ENCODE data around the gene IGF2R. TPM values are rescaled to one million over a fixed set of nuclear protein-coding genes. Genes with fewer than 3 reads are reported as not detected.

The IGF2R gene
- total and polyA plus RNA-seq, 2 of the 13 experiments (the other 11 are each of a cell fraction or from before 2014, with no cell fraction given), result 38.3 to 70.0 TPM

- 92% methylated on average over 8 of the region's 8 CpGs for WGBS (ENCODE audit: low lambda C conversion rate)
- DNase-seq (ENCODE audit: low spot score) (no peak), ATAC-seq (no peak), FAIRE-seq (no peak)
- H3K4me1 ChIP-seq (ENCODE audit: insufficient read depth, low read length), result peaks cover 56% of the 10 kb centered on the region
- ChIA-PET CTCF (ENCODE audit: low intra/inter-chr PET ratio, low total read pairs) (no interaction called here), POLR2A (no interaction called here)
- H3K27ac ChIP-seq (ENCODE audit: extremely low read length, insufficient read depth, low read length), result peak within 1 kb of the TSS; percentile 39
- no TSS peak for BruUV-seq (replicated peaks)
- H3K79me2 ChIP-seq (ENCODE audit: insufficient read depth, low read length), result no peaks in the 10 kb centered on the region
- no peak within 1 kb of the TSS for H3K9ac ChIP-seq (ENCODE audit: insufficient read depth, low read depth, low read length)
- H2AFZ ChIP-seq (ENCODE audit: low read length), result no peak within 1 kb of the TSS
- no peak within 1 kb of the TSS for H3K4me2 ChIP-seq (ENCODE audit: low read depth, low read length)
- no peak within 1 kb of the TSS for H3K4me3 ChIP-seq (replicated peaks in 1 of 3; ENCODE audit: insufficient read depth in 1 of 3, low read depth in 2 of 3, low read length in 3 of 3)
- no peaks in the 10 kb centered on the region for H3K27me3 ChIP-seq (ENCODE audit: control insufficient read depth in 1 of 2, insufficient read depth in 2 of 2, low read length in 2 of 2)
- H3K36me3 ChIP-seq (replicated peaks in 1 of 2; ENCODE audit: control insufficient read depth in 1 of 2, insufficient read depth in 2 of 2, low read length in 2 of 2), result no peaks in the 10 kb centered on the region
- intact Hi-C loops (cut with micrococcal nuclease; ENCODE audit: unreplicated experiment), result no loop called here
- H3K9me3 ChIP-seq (ENCODE audit: low read length), result no peaks in the 10 kb centered on the region
- no peaks in the 10 kb centered on the region for H4K20me1 ChIP-seq (ENCODE audit: insufficient read depth, low read length)
- in situ Hi-C loops (cut with HindIII; ENCODE audit: extremely low pct_ligation_motif_present, low pct_unique_long_range_greater_than_20kb), result no loop called here
- TF ChIP-seq ZNF879 (CRISPR knock-in tag; IDR thresholded peaks at IDR 0.05), result no peak
- no peak for TF ChIP-seq ZNF496 (CRISPR knock-in tag; IDR thresholded peaks at IDR 0.05; ENCODE audit: insufficient replicate concordance)
- TF ChIP-seq MXI1 (IDR thresholded peaks at IDR 0.05; ENCODE audit: borderline replicate concordance, low read depth, low read length), result no peak
- no peak for TF ChIP-seq SCMH1 (CRISPR knock-in tag; IDR thresholded peaks at IDR 0.05; ENCODE audit: borderline replicate concordance)
- no peak for TF ChIP-seq AKNA (CRISPR knock-in tag; IDR thresholded peaks at IDR 0.05; ENCODE audit: borderline replicate concordance)
- TF ChIP-seq ZNF746 (CRISPR knock-in tag; IDR thresholded peaks at IDR 0.05), result no peak
- TF ChIP-seq ZFP37 (CRISPR knock-in tag; IDR thresholded peaks at IDR 0.05; ENCODE audit: borderline replicate concordance), result no peak
- TF ChIP-seq MAFF (IDR thresholded peaks at IDR 0.05; ENCODE audit: low read depth, low read length), result no peak
- no peak for TF ChIP-seq NCOR1 (IDR thresholded peaks at IDR 0.05; ENCODE audit: borderline replicate concordance, low read length)
- no peak for TF ChIP-seq ZNF720 (CRISPR knock-in tag; IDR thresholded peaks at IDR 0.05)
- TF ChIP-seq CBX5 (CRISPR knock-in tag; IDR thresholded peaks at IDR 0.05; ENCODE audit: borderline replicate concordance), result no peak
- TF ChIP-seq MATR3 (CRISPR knock-in tag; IDR thresholded peaks at IDR 0.05), result no peak
- TF ChIP-seq, protein P1, sequence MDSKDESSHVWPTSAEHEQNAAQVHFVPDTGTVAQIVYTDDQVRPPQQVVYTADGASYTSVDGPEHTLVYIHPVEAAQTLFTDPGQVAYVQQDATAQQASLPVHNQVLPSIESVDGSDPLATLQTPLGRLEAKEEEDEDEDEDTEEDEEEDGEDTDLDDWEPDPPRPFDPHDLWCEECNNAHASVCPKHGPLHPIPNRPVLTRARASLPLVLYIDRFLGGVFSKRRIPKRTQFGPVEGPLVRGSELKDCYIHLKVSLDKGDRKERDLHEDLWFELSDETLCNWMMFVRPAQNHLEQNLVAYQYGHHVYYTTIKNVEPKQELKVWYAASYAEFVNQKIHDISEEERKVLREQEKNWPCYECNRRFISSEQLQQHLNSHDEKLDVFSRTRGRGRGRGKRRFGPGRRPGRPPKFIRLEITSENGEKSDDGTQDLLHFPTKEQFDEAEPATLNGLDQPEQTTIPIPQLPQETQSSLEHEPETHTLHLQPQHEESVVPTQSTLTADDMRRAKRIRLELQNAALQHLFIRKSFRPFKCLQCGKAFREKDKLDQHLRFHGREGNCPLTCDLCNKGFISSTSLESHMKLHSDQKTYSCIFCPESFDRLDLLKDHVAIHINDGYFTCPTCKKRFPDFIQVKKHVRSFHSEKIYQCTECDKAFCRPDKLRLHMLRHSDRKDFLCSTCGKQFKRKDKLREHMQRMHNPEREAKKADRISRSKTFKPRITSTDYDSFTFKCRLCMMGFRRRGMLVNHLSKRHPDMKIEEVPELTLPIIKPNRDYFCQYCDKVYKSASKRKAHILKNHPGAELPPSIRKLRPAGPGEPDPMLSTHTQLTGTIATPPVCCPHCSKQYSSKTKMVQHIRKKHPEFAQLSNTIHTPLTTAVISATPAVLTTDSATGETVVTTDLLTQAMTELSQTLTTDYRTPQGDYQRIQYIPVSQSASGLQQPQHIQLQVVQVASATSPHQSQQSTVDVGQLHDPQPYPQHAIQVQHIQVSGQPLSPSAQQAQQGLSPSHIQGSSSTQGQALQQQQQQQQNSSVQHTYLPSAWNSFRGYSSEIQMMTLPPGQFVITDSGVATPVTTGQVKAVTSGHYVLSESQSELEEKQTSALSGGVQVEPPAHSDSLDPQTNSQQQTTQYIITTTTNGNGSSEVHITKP (CRISPR knock-in tag; IDR thresholded peaks at IDR 0.05; ENCODE audit: low read depth), result no peak
- TF ChIP-seq NCOA2 (CRISPR knock-in tag; IDR thresholded peaks at IDR 0.05), result no peak
- no peak for TF ChIP-seq ZNF543 (CRISPR knock-in tag; IDR thresholded peaks at IDR 0.05)
- no peak for TF ChIP-seq FIP1L1 (IDR thresholded peaks at IDR 0.05; ENCODE audit: borderline replicate concordance, insufficient read depth, low read depth, low read length)
Observed at GRCh38 chr6:160121558-160121957, 152.7 kb downstream of the IGF2R start, which contains the start of gene SLC22A1. TSS of gene SLC22A1 (plus strand) at chr6:160121815. CDS start at chr6:160121936, 121 bp downstream.

Data from HepG2 (cell line).